NCI-H1694 (cell line): ENCODE data around the gene IGFL1.
"Not testable (repeated sequence)": the region's sequence is repeated elsewhere in the genome, so short reads cannot be mapped to it uniquely, and the experiment has no call there.

ENCODE experiments used
- DNase-seq: peaks from one replicate; lab custom pipeline; 2025; lab: John Stamatoyannopoulos, UW

Gene IGFL1

DNA sequence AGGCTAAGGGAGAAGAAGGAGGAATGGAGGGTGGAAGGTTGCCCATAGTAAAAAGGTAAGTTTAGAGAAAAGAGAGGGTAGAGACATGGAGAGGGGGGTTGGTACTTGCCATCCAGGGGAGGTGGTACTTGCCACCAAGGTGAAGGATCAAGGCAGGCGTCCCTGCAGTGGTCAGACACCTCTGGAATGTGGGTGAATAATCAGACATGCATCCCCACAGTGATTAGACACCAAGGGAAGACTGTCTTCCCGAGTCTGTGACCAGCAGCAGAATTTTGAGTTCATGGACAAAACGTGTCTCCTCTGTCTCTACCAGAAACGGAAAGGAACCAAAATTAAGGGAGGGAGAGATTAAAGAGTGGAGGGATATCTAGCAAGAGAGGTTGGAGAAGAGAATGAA, 27.1 kb upstream of the IGFL1 start:
- no peak for DNase-seq

GRCh38 chr19:46202872-46203860, 26.4 kb upstream of the IGFL1 start:
- no peak for DNase-seq

DNA sequence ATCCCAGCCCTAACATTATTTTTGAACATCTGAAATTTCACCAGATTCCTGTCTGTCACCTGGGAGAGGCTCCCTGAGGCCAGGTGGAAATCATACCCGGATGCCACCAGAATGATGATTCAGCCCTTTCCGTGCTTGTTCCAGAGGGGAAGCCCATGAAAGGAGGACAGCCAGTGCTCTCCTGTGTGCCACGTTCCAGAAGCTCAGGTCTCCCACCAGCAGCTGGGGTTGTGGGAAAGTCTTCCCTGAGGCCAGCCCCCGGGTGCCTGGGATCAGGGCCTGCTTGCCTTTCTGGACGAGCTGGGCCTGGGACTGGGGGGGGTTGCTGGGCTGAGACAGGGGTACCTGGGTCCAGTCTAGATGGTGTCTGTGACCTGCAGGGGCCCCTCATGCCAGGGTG, 25.5 kb upstream of the IGFL1 start:
- DNase-seq, result no peak

DNA sequence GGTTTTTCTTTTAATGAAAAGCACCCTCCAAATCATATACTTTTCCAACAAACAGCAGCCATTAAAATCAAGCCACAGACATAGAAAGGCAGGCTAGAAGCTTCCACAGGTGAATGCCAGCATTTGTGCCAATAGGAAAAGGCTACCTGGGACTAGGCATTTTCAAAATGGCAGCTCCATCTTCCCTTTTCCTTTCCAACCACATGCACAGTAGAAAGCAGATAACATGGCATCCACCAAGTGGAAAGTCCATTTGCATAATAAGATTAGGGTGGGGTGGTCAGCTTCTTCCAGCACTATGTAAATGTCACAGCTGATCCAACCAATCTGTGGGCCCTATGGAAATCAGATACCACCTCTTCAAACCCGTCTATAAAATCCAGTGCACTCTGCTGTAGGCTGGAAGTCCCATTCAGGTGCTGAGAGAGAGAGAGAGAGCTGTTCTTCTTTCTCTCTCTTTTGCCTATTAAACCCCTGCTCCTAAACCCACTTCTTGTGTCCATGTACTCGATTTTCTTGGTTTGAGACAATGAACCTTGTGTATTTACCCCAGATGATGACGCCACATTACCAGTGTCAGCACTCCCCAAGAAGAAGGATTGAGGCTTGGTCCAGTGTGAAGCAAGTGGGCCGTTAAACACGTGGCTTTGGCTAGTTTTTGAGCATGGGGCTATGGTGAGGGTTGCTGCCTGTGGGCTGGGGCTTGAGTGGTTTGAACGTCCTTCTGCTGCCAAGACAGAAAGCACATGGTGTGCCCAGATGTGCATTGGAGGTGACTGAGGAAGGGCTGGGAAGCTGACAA, 24.2 kb upstream of the IGFL1 start:
- DNase-seq, result no peak

- no peak for DNase-seq
Measured at GRCh38 chr19:46206176-46206575, 23.4 kb upstream of the IGFL1 start.

- no peak for DNase-seq
Measured at GRCh38 chr19:46206682-46207081, 22.9 kb upstream of the IGFL1 start.

DNA sequence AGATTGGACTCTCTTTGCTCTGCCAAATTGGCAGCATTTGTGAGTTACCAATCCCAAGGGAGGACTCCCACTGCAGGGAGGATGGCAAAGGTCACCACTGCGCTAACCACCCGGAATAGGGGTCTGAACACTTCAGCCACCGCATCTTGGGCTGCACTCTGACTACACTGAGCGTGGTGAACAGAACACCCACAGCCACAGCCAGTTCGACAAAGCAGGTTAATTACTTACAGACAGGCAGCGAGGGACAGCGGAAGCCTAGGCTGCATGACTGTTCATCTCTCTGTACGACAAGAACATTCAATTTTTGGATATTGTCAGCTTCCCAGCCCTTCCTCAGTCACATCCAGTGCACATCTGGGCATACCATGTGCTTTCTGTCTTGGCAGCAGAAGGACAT, 21.7 kb upstream of the IGFL1 start:
- not testable (repeated sequence) for DNase-seq

GRCh38 chr19:46209051-46209450, 20.5 kb upstream of the IGFL1 start:
- DNase-seq, result no peak

GRCh38 chr19:46209472-46209871, 20.1 kb upstream of the IGFL1 start:
- DNase-seq, result no peak

DNA sequence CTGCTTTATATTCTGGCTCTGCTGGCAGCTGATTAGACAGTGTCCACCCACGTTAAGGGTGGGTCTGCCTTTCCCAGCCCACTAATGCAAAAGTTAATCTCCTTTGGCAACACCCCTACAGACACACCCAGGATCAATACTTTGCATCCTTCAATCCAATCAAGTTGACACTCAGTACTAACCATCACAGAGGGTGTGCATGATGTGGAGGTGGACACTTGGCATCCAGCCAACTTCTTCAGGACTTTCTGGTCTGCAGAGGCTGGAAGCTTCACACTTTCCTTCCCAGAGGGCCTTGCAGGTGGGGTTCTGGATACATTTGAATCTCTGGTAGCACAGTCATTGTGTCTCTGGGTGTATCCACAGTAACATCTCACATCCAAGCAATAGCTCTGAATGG, 18.9 kb upstream of the IGFL1 start:
- no peak for DNase-seq

- no peak for DNase-seq
Measured at GRCh38 chr19:46211201-46211881, 18.2 kb upstream of the IGFL1 start.

- DNase-seq, result not testable (repeated sequence)
Measured at GRCh38 chr19:46212592-46212991, 16.9 kb upstream of the IGFL1 start.

GRCh38 chr19:46213156-46213555, 16.4 kb upstream of the IGFL1 start:
- DNase-seq, result no peak

GRCh38 chr19:46213806-46214205, 15.7 kb upstream of the IGFL1 start:
- no peak for DNase-seq

- no peak for DNase-seq
Measured at GRCh38 chr19:46216612-46217011, 12.9 kb upstream of the IGFL1 start.

GRCh38 chr19:46217476-46217875, 12.1 kb upstream of the IGFL1 start:
- no peak for DNase-seq

- DNase-seq, result no peak
Measured at GRCh38 chr19:46218160-46218559, 11.4 kb upstream of the IGFL1 start.

GRCh38 chr19:46220038-46220615, 9.4 kb upstream of the IGFL1 start:
- no peak for DNase-seq

- DNase-seq, result no peak
Measured at GRCh38 chr19:46221152-46221551, 8.4 kb upstream of the IGFL1 start.

- no peak for DNase-seq
Measured at GRCh38 chr19:46221981-46222610, 7.4 kb upstream of the IGFL1 start.

- DNase-seq, result not testable (repeated sequence)
Measured at GRCh38 chr19:46223787-46224186, 5.8 kb upstream of the IGFL1 start.

- DNase-seq, result no peak
Measured at GRCh38 chr19:46224773-46225172, 4.8 kb upstream of the IGFL1 start.
